Thyroid gland (tissue), 4 donors: Measurements from ENCODE around the gene EEFSEC.

Experiments used
- CTCF ChIP-seq, 6 experiments: fragments of 200-600 bp in 3 of 6; fragments of 450-650 bp in 3 of 6; sonication (generic) in 3 of 6; IDR thresholded peaks; one replicate each; pipeline ENCODE4 v1.5.1; 2016 to 2019; ENCODE audit warnings: antibody characterized with exemption in 6 of 6, mild to moderate bottlenecking in 2 of 6, inconsistent platforms in 1 of 6, moderate library complexity in 1 of 6
- POLR2A ChIP-seq, 2 donors: fragments of 450-650 bp; IDR thresholded peaks; one replicate each; pipeline ENCODE4 v1.6.1; 2017; ENCODE audit warnings: antibody characterized with exemption in 2 of 2, mild to moderate bottlenecking in 2 of 2, moderate library complexity in 1 of 2

DNA sequence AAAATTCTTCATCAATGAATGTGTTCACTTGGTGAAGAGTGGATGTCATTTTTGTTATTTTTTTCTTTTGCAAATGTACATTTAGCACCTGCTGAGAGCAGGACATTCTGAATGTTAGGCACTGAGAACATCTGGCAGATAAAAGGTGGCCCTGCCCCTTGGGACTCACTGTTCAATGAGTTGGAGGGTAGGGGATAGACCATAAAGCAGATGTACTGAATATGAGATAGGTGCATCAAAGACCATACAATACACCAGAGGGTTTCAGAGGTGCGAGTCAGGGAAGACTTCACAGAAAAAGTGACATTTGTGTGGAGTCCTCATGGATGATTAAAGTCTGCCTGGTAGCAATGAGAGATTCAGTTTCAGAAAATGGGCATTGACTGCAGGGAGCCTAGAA, 34.2 kb downstream of the EEFSEC start:
- no peak for TF ChIP-seq CTCF (IDR thresholded peaks at IDR 0.05)
- TF ChIP-seq POLR2A (IDR thresholded peaks at IDR 0.05) = no peak
